MV-4-11 (cell line): ENCODE measurements around the gene CCNB3.
A peak's percentile ranks its signal among the peaks of the same experiment; 100 is the strongest.
"Not testable (repeated sequence)": the region's sequence is repeated elsewhere in the genome, so short reads cannot be mapped to it uniquely, and the experiment has no call there.

Source experiments
- DNase-seq: peaks from one replicate; lab custom pipeline; 2025; lab: John Stamatoyannopoulos, UW

The CCNB3 gene

GRCh38 chrX:50204364-50204899 lies at the start of gene CCNB3:
Gene CCNB3 (plus strand): TSS chrX:50204765. CDS start chrX:50285164, 80,399 bp downstream.
- peak; percentile 87 for DNase-seq

- DNase-seq = no peak
These were observed 46.9 kb upstream of the CCNB3 start for GRCh38 chrX:50157545-50158135.

GRCh38 chrX:50158593-50158992 lies 46.0 kb upstream of the CCNB3 start:
- DNase-seq = no peak

GRCh38 chrX:50161127-50161526 lies 43.4 kb upstream of the CCNB3 start:
- DNase-seq = peak; percentile 55

- no peak for DNase-seq
These were observed 38.8 kb upstream of the CCNB3 start for GRCh38 chrX:50165727-50166126.

- DNase-seq = no peak
These were observed 37.2 kb upstream of the CCNB3 start for GRCh38 chrX:50167366-50167765.

- DNase-seq = no peak
These were observed 36.3 kb upstream of the CCNB3 start for GRCh38 chrX:50168241-50168687.

GRCh38 chrX:50169717-50170116 lies 34.8 kb upstream of the CCNB3 start:
- DNase-seq = no peak

GRCh38 chrX:50180073-50180940 lies 24.3 kb upstream of the CCNB3 start:
- peak; percentile 53 for DNase-seq

GRCh38 chrX:50183891-50184290 lies 20.7 kb upstream of the CCNB3 start:
- no peak for DNase-seq

GRCh38 chrX:50188859-50189600 lies 15.5 kb upstream of the CCNB3 start:
- no peak for DNase-seq

GRCh38 chrX:50198348-50198747 lies 6.2 kb upstream of the CCNB3 start:
- DNase-seq = no peak

GRCh38 chrX:50200907-50201306 lies 3.7 kb upstream of the CCNB3 start, which contains the start of gene AKAP4:
Gene AKAP4 (minus strand): TSS chrX:50201007. CDS start chrX:50200889, 118 bp downstream.
- no peak for DNase-seq

- no peak for DNase-seq
These were observed 2.0 kb upstream of the CCNB3 start for GRCh38 chrX:50202539-50202938.

- DNase-seq = no peak
These were observed 2.2 kb downstream of the CCNB3 start for GRCh38 chrX:50206753-50207152.

GRCh38 chrX:50211510-50211909 lies 6.9 kb downstream of the CCNB3 start:
- peak; percentile 2 for DNase-seq

GRCh38 chrX:50281253-50281652 lies 76.7 kb downstream of the CCNB3 start:
- DNase-seq = no peak

- DNase-seq = no peak
These were observed 122.7 kb downstream of the CCNB3 start for GRCh38 chrX:50327235-50327634.

- not testable (repeated sequence) for DNase-seq
These were observed 128.1 kb downstream of the CCNB3 start for GRCh38 chrX:50332668-50333067.

- DNase-seq = no peak
These were observed 128.7 kb downstream of the CCNB3 start for GRCh38 chrX:50333308-50333707.

- no peak for DNase-seq
These were observed 139.4 kb downstream of the CCNB3 start for GRCh38 chrX:50343917-50344316.

- peak; percentile 60 for DNase-seq
These were observed 168.4 kb downstream of the CCNB3 start for GRCh38 chrX:50372966-50373365.
